HepG2 (cell line): Measurements from ENCODE around the gene TPM2. TPM values are rescaled to one million over a fixed set of nuclear protein-coding genes. Genes with fewer than 3 reads are reported as not detected.

ENCODE experiments used
- ATAC-seq: fragments of 200-7000 bp; cut with Tn5 transposase; 3 replicates; pipeline ENCODE4 v1.9.1; 2020; ENCODE audit warnings: mild to moderate bottlenecking, moderate library complexity
- BruUV-seq: library from RNA; stranded (reverse); fragments of 400-500 nt; replicated peaks from 2 replicates; lab custom pipeline; 2021; lab: Mats Ljungman, UMichigan
- CTCF ChIA-PET: fragments of 300-600 bp; formaldehyde crosslinking; extraction: SDS; loops from one replicate; lab custom pipeline; 2021; ENCODE audit warnings: low total read pairs, inconsistent platforms, low intra/inter-chr PET ratio; lab: Yijun Ruan, JAX
- POLR2A ChIA-PET: fragments of 350-600 bp; sonication (Branson Sonifier 250); formaldehyde crosslinking; loops from one replicate; lab custom pipeline; 2020; ENCODE audit warnings: antibody characterized with exemption, inconsistent platforms; lab: Yijun Ruan, JAX
- DNase-seq: peaks from one replicate; pipeline ENCODE4 v3.0.0-alpha.2; 2015; ENCODE audit warnings: low spot score
- FAIRE-seq: peaks from 3 replicates; lab custom pipeline; 2011; peaks lifted over from hg19 to GRCh38; lab: Jason Lieb, UNC
- H2AFZ ChIP-seq: one replicate; pipeline ENCODE4 v1.6.1; 2011; ENCODE audit warnings: low read length, inconsistent platforms
- H3K27ac ChIP-seq: fragments of 300-600 bp; 3 replicates; pipeline ENCODE4 v1.8.0; 2011; ENCODE audit warnings: mixed run types, mild to moderate bottlenecking, mixed read lengths, low read length, inconsistent platforms; ENCODE audit not compliant: insufficient read depth; ENCODE audit errors: extremely low read length
- H3K27me3 ChIP-seq, 2 experiments: fragments of 200-600 bp in 1 of 2; 2 replicates in 1 of 2; 3 replicates in 1 of 2; pipeline versions ENCODE4 v1.6.0 to v1.8.0; 2011; ENCODE audit warnings: low read length in 2 of 2, mild to moderate bottlenecking in 2 of 2, moderate library complexity in 2 of 2, inconsistent platforms in 1 of 2; ENCODE audit not compliant: insufficient read depth in 2 of 2, control insufficient read depth in 1 of 2
- H3K36me3 ChIP-seq, 2 experiments: fragments of 200-600 bp in 1 of 2; replicated peaks in 1 of 2; 2 replicates in 1 of 2; 3 replicates in 1 of 2; pipeline versions ENCODE4 v1.5.1 to v1.8.0; 2011; ENCODE audit warnings: low read length in 2 of 2, inconsistent platforms in 1 of 2; ENCODE audit not compliant: insufficient read depth in 2 of 2, control insufficient read depth in 1 of 2
- H3K4me1 ChIP-seq: 2 replicates; pipeline ENCODE4 v1.5.1; 2012; ENCODE audit warnings: low read length, inconsistent platforms; ENCODE audit not compliant: insufficient read depth
- H3K4me2 ChIP-seq: 2 replicates; pipeline ENCODE4 v1.6.0; 2011; ENCODE audit warnings: low read depth, low read length, inconsistent platforms
- H3K4me3 ChIP-seq, 3 experiments: fragments of 200-600 bp in 1 of 3; sonication (generic), shearing (Covaris generic) in 1 of 3; replicated peaks in 1 of 3; 2 replicates each; pipeline ENCODE4 v1.5.1; 2011 to 2016; ENCODE audit warnings: low read length in 3 of 3, inconsistent platforms in 2 of 3, low read depth in 2 of 3, mild to moderate bottlenecking in 2 of 3, control low read depth in 1 of 3, mixed read lengths in 1 of 3; ENCODE audit not compliant: insufficient read depth in 1 of 3
- H3K79me2 ChIP-seq: one replicate; pipeline ENCODE4 v1.6.1; 2011; ENCODE audit warnings: low read length, inconsistent platforms; ENCODE audit not compliant: insufficient read depth
- H3K9ac ChIP-seq: 2 replicates; pipeline ENCODE4 v1.6.0; 2011; ENCODE audit warnings: mild to moderate bottlenecking, low read depth, low read length, inconsistent platforms; ENCODE audit not compliant: insufficient read depth
- H3K9me3 ChIP-seq: 2 replicates; pipeline ENCODE4 v1.5.1; 2012; ENCODE audit warnings: mild to moderate bottlenecking, low read length
- H4K20me1 ChIP-seq: 2 replicates; pipeline ENCODE4 v1.6.0; 2011; ENCODE audit warnings: inconsistent platforms, mild to moderate bottlenecking, low read length, moderate library complexity; ENCODE audit not compliant: insufficient read depth
- FOXM1 ChIP-seq: sonication (generic); formaldehyde crosslinking; IDR thresholded peaks from 2 replicates; pipeline ENCODE4 v1.5.0; 2020; ENCODE audit warnings: missing genetic modification reagents
- KDM1A ChIP-seq: IDR thresholded peaks from 2 replicates; pipeline ENCODE4 v1.6.1; 2016; ENCODE audit warnings: missing compliant biosample characterization
- KLF11 ChIP-seq: IDR thresholded peaks from 2 replicates; pipeline ENCODE4 v1.6.1; 2016; ENCODE audit warnings: missing compliant biosample characterization
- NCOR1 ChIP-seq: fragments of 200-600 bp; sonication (generic); IDR thresholded peaks from 2 replicates; pipeline ENCODE4 v1.7.0; 2017; ENCODE audit warnings: antibody characterized with exemption, low read length, borderline replicate concordance
- RFX1 ChIP-seq: fragments of 450-650 bp; IDR thresholded peaks from 2 replicates; pipeline ENCODE4 v1.6.1; 2017
- RFXAP ChIP-seq: sonication (generic); formaldehyde crosslinking; IDR thresholded peaks from 2 replicates; pipeline ENCODE4 v1.4.0; 2020; ENCODE audit warnings: missing genetic modification reagents, borderline replicate concordance
- SP5 ChIP-seq: IDR thresholded peaks from 2 replicates; pipeline ENCODE4 v1.6.1; 2016; ENCODE audit warnings: low read depth, borderline replicate concordance
- TEAD3 ChIP-seq: optimal IDR thresholded peaks from 2 replicates; pipeline ENCODE3; 2016; ENCODE audit warnings: borderline replicate concordance
- ZBTB38 ChIP-seq: sonication (generic); formaldehyde crosslinking; IDR thresholded peaks from 2 replicates; pipeline ENCODE4 v1.5.1; 2020; ENCODE audit warnings: mild to moderate bottlenecking, missing genetic modification reagents
- ZFX ChIP-seq: sonication (generic); formaldehyde crosslinking; IDR thresholded peaks from 2 replicates; pipeline ENCODE4 v1.4.0; 2020; ENCODE audit warnings: mild to moderate bottlenecking, low read depth, missing genetic modification reagents, moderate library complexity
- ZIK1 ChIP-seq: sonication (generic); formaldehyde crosslinking; IDR thresholded peaks from 2 replicates; pipeline ENCODE4 v1.5.0; 2020; ENCODE audit warnings: mild to moderate bottlenecking, low read depth, missing genetic modification reagents, borderline replicate concordance
- ZNF205 ChIP-seq: IDR thresholded peaks from 2 replicates; pipeline ENCODE4 v1.6.1; 2018; ENCODE audit warnings: missing biosample characterization, missing genetic modification reagents
- ZNF44 ChIP-seq: sonication (generic); formaldehyde crosslinking; IDR thresholded peaks from 2 replicates; pipeline ENCODE4 v1.5.1; 2020; ENCODE audit warnings: mild to moderate bottlenecking, missing genetic modification reagents
- ZNF546 ChIP-seq: sonication (generic); formaldehyde crosslinking; conservative IDR thresholded peaks from 2 replicates; pipeline ENCODE4 v1.8.1; 2023; ENCODE audit warnings: mild to moderate bottlenecking, missing genetic modification reagents
- WGBS: methylation state at CpG from one replicate; pipeline ENCODE4 v1.1.6; 2017; ENCODE audit warnings: low lambda C conversion rate; 5-methylcytosine and 5-hydroxymethylcytosine counted together
- in situ Hi-C: cut with HindIII; loops from 2 replicates; pipeline ENCODE4 v1.10.0; 2017; ENCODE audit warnings: low pct_unique_long_range_greater_than_20kb; ENCODE audit not compliant: extremely low pct_ligation_motif_present
- intact Hi-C: fragments of 100-400 bp; cut with micrococcal nuclease; formaldehyde crosslinking; loops from one replicate; pipeline ENCODE4 v1.10.0; 2022; ENCODE audit not compliant: unreplicated experiment
- polyA plus RNA-seq, 8 experiments: library from polyadenylated mRNA; depleted of rRNA in 3 of 8; stranded (reverse) in 7 of 8; unstranded in 1 of 8; fragments of >200 nt; fragmentation: Illumina TruSeq in 4 of 8; extraction: Trizol in 4 of 8; gene quantifications; 2 replicates each; pipeline versions ENCODE4 v1.2.1 to v1.2.3, GENCODE V29; 2011 to 2016; ENCODE audit warnings: low read depth in 4 of 8, missing spikeins in 1 of 8, mixed read lengths in 1 of 8; ENCODE audit not compliant: insufficient read depth in 1 of 8
- total RNA-seq, 5 experiments: library from RNA; depleted of rRNA; stranded (reverse); fragments of >200 nt; fragmentation: Illumina TruSeq; extraction: Trizol; gene quantifications; 2 replicates each; pipeline ENCODE4 v1.2.3, GENCODE V29; 2016; ENCODE audit warnings: low read depth in 1 of 5
- TF ChIP-seq, protein P1 (sequence below): sonication (generic); formaldehyde crosslinking; IDR thresholded peaks from 2 replicates; pipeline ENCODE4 v1.4.0; 2020; ENCODE audit warnings: mild to moderate bottlenecking, missing genetic modification reagents, borderline replicate concordance
- TF ChIP-seq, protein P2 (sequence below): sonication (generic); formaldehyde crosslinking; IDR thresholded peaks from 2 replicates; pipeline ENCODE4 v1.4.0; 2020; ENCODE audit warnings: missing genetic modification reagents
- TF ChIP-seq, protein P3 (sequence below): sonication (generic); formaldehyde crosslinking; conservative IDR thresholded peaks from 2 replicates; pipeline ENCODE4 v1.8.0; 2022; ENCODE audit warnings: low read depth, missing genetic modification reagents
- TF ChIP-seq, protein P4 (sequence below): sonication (generic); formaldehyde crosslinking; IDR thresholded peaks from 2 replicates; pipeline ENCODE4 v1.4.0; 2020; ENCODE audit warnings: mild to moderate bottlenecking, missing genetic modification reagents

TPM2 gene
- total and polyA plus RNA-seq, 2 of the 13 experiments (the other 11 are each of a cell fraction or from before 2014, with no cell fraction given), result 3.1 to 10.7 TPM

DNA sequence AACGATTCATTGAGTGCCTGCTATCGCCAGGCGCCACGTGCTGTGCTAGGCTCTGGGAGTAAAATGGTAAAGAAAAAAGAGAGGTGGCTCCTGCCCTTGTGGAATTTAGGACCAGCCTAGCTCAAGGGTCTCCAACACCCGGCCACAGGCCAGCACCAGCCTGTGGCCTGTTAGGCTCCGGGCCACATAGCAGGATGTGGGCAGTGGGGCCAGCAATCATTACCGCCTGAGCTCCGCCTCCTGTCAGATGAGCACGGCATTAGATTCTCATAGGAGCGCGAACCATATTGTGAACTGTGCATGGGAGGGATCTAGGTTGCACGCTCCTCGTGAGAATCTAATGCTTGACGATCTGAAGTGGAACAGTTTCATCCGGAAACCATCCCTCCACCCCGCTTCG is 33.4 kb downstream of the TPM2 start:
- ChIA-PET POLR2A (interaction anchor here (1.6 to 6.3 kb wide), 6 partner anchors 9 to 158 kb away, joined by 3 to 68 read pairs (median 36); partner anchors contain the start of genes CREB3, HINT2, TLN1 and TPM2), CTCF (no interaction called here)
- Histone ChIP-seq H3K9ac (no peak overlapping the region), H2AFZ (no peak overlapping the region), H3K36me3 (peaks cover 5 to 6% of the 10 kb centered on the region in 2 experiments; a peak in 3 of 5 replicates), H3K27me3 (no peaks in the 10 kb centered on the region; a peak in 2 of 5 replicates), H3K4me3 (no peak overlapping the region), H4K20me1 (no peaks in the 10 kb centered on the region), H3K4me1 (peaks cover 71% of the 10 kb centered on the region), H3K79me2 (peaks cover 6% of the 10 kb centered on the region), H3K9me3 (no peaks in the 10 kb centered on the region), H3K4me2 (peak overlapping the region; percentile 78; the same call in 1 of the 2 replicates), H3K27ac (no peak overlapping the region)
- in situ Hi-C loops, result loop anchor here (10.0 kb wide), 1 partner anchor 542 kb away; the partner anchor contains the start of gene ATOSB
- no TSS peak for BruUV-seq
- FAIRE-seq (no peak), DNase-seq (no peak), ATAC-seq (no peak)
- WGBS, result 60% methylated on average over 14 of the region's 17 CpGs
- intact Hi-C loops, result no loop called here
- peak; percentile 6; the same call in 1 of the 2 replicates for TF ChIP-seq ZFX (CRISPR knock-in tag)
- TF ChIP-seq, protein P1, sequence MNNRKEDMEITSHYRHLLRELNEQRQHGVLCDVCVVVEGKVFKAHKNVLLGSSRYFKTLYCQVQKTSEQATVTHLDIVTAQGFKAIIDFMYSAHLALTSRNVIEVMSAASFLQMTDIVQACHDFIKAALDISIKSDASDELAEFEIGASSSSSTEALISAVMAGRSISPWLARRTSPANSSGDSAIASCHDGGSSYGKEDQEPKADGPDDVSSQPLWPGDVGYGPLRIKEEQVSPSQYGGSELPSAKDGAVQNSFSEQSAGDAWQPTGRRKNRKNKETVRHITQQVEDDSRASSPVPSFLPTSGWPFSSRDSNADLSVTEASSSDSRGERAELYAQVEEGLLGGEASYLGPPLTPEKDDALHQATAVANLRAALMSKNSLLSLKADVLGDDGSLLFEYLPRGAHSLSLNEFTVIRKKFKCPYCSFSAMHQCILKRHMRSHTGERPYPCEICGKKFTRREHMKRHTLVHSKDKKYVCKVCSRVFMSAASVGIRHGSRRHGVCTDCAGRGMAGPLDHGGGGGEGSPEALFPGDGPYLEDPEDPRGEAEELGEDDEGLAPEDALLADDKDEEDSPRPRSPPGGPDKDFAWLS, result no peak
- TF ChIP-seq KDM1A (CRISPR knock-in tag), result no peak
- TF ChIP-seq KLF11, result no peak
- no peak for TF ChIP-seq RFX1
- TF ChIP-seq NCOR1, result no peak
- no peak for TF ChIP-seq FOXM1
- peak; percentile 26; the same call in 1 of the 2 replicates for TF ChIP-seq ZIK1 (CRISPR knock-in tag)
- TF ChIP-seq SP5 (CRISPR knock-in tag), result 0 out of 2 replicates have a peak, but pooled peaks have one; percentile 43
- TF ChIP-seq RFXAP (CRISPR knock-in tag), result no peak
- TF ChIP-seq, protein P2, sequence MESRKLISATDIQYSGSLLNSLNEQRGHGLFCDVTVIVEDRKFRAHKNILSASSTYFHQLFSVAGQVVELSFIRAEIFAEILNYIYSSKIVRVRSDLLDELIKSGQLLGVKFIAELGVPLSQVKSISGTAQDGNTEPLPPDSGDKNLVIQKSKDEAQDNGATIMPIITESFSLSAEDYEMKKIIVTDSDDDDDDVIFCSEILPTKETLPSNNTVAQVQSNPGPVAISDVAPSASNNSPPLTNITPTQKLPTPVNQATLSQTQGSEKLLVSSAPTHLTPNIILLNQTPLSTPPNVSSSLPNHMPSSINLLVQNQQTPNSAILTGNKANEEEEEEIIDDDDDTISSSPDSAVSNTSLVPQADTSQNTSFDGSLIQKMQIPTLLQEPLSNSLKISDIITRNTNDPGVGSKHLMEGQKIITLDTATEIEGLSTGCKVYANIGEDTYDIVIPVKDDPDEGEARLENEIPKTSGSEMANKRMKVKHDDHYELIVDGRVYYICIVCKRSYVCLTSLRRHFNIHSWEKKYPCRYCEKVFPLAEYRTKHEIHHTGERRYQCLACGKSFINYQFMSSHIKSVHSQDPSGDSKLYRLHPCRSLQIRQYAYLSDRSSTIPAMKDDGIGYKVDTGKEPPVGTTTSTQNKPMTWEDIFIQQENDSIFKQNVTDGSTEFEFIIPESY (CRISPR knock-in tag), result peak; percentile 53
- no peak for TF ChIP-seq ZNF546 (CRISPR knock-in tag)
- TF ChIP-seq ZNF205 (CRISPR knock-in tag), result 0 out of 2 replicates have a peak, but pooled peaks have one; percentile 20
- TF ChIP-seq, protein P3, sequence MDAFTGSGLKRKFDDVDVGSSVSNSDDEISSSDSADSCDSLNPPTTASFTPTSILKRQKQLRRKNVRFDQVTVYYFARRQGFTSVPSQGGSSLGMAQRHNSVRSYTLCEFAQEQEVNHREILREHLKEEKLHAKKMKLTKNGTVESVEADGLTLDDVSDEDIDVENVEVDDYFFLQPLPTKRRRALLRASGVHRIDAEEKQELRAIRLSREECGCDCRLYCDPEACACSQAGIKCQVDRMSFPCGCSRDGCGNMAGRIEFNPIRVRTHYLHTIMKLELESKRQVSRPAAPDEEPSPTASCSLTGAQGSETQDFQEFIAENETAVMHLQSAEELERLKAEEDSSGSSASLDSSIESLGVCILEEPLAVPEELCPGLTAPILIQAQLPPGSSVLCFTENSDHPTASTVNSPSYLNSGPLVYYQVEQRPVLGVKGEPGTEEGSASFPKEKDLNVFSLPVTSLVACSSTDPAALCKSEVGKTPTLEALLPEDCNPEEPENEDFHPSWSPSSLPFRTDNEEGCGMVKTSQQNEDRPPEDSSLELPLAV, result no peak
- TF ChIP-seq, protein P4, sequence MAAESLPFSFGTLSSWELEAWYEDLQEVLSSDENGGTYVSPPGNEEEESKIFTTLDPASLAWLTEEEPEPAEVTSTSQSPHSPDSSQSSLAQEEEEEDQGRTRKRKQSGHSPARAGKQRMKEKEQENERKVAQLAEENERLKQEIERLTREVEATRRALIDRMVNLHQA (CRISPR knock-in tag), result no peak
- TF ChIP-seq ZBTB38 (CRISPR knock-in tag), result peak; percentile 86
- no peak for TF ChIP-seq ZNF44 (CRISPR knock-in tag)
- TF ChIP-seq TEAD3 (CRISPR knock-in tag), result peak; percentile 14
